ENCODE measurements around the gene SKP1.

GRCh38 chr5:134145041-134145757 is 31.6 kb downstream of the SKP1 start:
- TF ChIP-seq POLR2AphosphoS5 (IDR thresholded peaks at IDR 0.05; ENCODE audit: low read depth, low read length) (no peak), CTCF (IDR thresholded peaks at IDR 0.05) (no peak), TEAD4 (IDR thresholded peaks at IDR 0.05; ENCODE audit: borderline replicate concordance, insufficient read depth) (no peak)
- TF ChIP-seq, protein P1, sequence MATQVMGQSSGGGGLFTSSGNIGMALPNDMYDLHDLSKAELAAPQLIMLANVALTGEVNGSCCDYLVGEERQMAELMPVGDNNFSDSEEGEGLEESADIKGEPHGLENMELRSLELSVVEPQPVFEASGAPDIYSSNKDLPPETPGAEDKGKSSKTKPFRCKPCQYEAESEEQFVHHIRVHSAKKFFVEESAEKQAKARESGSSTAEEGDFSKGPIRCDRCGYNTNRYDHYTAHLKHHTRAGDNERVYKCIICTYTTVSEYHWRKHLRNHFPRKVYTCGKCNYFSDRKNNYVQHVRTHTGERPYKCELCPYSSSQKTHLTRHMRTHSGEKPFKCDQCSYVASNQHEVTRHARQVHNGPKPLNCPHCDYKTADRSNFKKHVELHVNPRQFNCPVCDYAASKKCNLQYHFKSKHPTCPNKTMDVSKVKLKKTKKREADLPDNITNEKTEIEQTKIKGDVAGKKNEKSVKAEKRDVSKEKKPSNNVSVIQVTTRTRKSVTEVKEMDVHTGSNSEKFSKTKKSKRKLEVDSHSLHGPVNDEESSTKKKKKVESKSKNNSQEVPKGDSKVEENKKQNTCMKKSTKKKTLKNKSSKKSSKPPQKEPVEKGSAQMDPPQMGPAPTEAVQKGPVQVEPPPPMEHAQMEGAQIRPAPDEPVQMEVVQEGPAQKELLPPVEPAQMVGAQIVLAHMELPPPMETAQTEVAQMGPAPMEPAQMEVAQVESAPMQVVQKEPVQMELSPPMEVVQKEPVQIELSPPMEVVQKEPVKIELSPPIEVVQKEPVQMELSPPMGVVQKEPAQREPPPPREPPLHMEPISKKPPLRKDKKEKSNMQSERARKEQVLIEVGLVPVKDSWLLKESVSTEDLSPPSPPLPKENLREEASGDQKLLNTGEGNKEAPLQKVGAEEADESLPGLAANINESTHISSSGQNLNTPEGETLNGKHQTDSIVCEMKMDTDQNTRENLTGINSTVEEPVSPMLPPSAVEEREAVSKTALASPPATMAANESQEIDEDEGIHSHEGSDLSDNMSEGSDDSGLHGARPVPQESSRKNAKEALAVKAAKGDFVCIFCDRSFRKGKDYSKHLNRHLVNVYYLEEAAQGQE (IDR thresholded peaks at IDR 0.05; ENCODE audit: low read depth, low read length), result no peak
